Measurements from ENCODE around the gene SPIRE1. TPM values are rescaled to one million over a fixed set of nuclear protein-coding genes. Genes with fewer than 3 reads are reported as not detected.

SPIRE1 gene
- total RNA-seq, 4 donors from 2014 or later = 4.7 to 49.5 (median 7.1) TPM

DNA sequence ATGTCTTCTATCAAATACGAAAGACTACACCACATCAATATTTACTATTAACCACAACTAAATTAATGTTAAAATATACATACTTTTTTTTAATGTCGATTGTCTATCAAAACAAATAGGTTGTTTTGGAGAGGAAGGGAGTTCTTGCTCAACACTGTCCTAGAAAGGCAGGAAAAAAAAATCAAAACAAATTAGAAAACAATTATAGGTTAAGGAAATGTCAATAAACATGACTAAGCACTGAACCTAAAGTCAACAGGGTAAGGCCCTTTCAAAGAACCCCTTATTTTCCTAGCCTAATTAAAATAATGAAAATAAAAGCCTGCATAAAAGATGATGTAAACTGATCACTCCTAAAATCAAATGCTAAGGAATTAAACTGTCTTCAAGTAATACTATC is 41.8 kb upstream of the SPIRE1 start:
- Histone ChIP-seq H3K27ac (no peak overlapping the region), H3K27me3 (no peaks in the 10 kb centered on the region), H3K36me3 (peaks cover 0 to 23% (median 0%) of the 10 kb centered on the region in 3 donors), H3K9me3 (no peaks in the 10 kb centered on the region), H3K4me3 (no peak overlapping the region), H3K4me1 (peaks cover 0 to 29% (median 5%) of the 10 kb centered on the region in 4 donors)
- no peak for DNase-seq
- TF ChIP-seq POLR2A (IDR thresholded peaks at IDR 0.05) (no peak), CTCF (IDR thresholded peaks at IDR 0.05) (no peak)

GRCh38 chr18:12694032-12694431 is 36.1 kb upstream of the SPIRE1 start:
- no peaks in the 10 kb centered on the region for H3K4me1 ChIP-seq
- no peak overlapping the region for H3K4me3 ChIP-seq
- no peaks in the 10 kb centered on the region for H3K27me3 ChIP-seq
- peaks cover 0 to 16% (median 0%) of the 10 kb centered on the region in 3 donors for H3K36me3 ChIP-seq
- DNase-seq = no peak
- no peak overlapping the region for H3K27ac ChIP-seq
- TF ChIP-seq POLR2A (IDR thresholded peaks at IDR 0.05) (no peak), CTCF (IDR thresholded peaks at IDR 0.05) (no peak)
- no peaks in the 10 kb centered on the region for H3K9me3 ChIP-seq

- H3K27ac ChIP-seq = peak overlapping the region in 1 of 4 donors; percentile 48
Observed at GRCh38 chr18:12692206-12692605, 34.3 kb upstream of the SPIRE1 start.

GRCh38 chr18:12689256-12689850 is 31.4 kb upstream of the SPIRE1 start:
- peaks cover 0 to 15% (median 0%) of the 10 kb centered on the region in 3 donors for H3K36me3 ChIP-seq
- H3K4me3 ChIP-seq = no peak overlapping the region
- no peak overlapping the region for H3K27ac ChIP-seq
- no peak for DNase-seq
- H3K9me3 ChIP-seq = no peaks in the 10 kb centered on the region
- H3K4me1 ChIP-seq = no peaks in the 10 kb centered on the region
- no peak for TF ChIP-seq CTCF (IDR thresholded peaks at IDR 0.05)
- no peak for TF ChIP-seq POLR2A (IDR thresholded peaks at IDR 0.05)
- no peaks in the 10 kb centered on the region for H3K27me3 ChIP-seq

More at GRCh38 chr18:12692206-12692605, 34.3 kb upstream of the SPIRE1 start:
- TF ChIP-seq POLR2A (IDR thresholded peaks at IDR 0.05) = no peak
- TF ChIP-seq CTCF (IDR thresholded peaks at IDR 0.05) = no peak
- no peaks in the 10 kb centered on the region for H3K9me3 ChIP-seq
- H3K4me1 ChIP-seq = no peaks in the 10 kb centered on the region
- no peak overlapping the region for H3K4me3 ChIP-seq
- no peaks in the 10 kb centered on the region for H3K27me3 ChIP-seq
- H3K36me3 ChIP-seq = peaks cover 0 to 6% (median 0%) of the 10 kb centered on the region in 3 donors
- DNase-seq = no peak

- TF ChIP-seq POLR2A (IDR thresholded peaks at IDR 0.05) = no peak
- peak in 2 of 6 experiments; percentile 5 to 12 for TF ChIP-seq CTCF (IDR thresholded peaks at IDR 0.05)
Observed at GRCh38 chr18:12686100-12686499, 28.2 kb upstream of the SPIRE1 start.

More at GRCh38 chr18:12686100-12686499, 28.2 kb upstream of the SPIRE1 start:
- DNase-seq = no peak
- H3K9me3 ChIP-seq = no peaks in the 10 kb centered on the region
- H3K27ac ChIP-seq = no peak overlapping the region
- peaks cover 0 to 20% (median 0%) of the 10 kb centered on the region in 3 donors for H3K36me3 ChIP-seq
- no peaks in the 10 kb centered on the region for H3K27me3 ChIP-seq
- no peak overlapping the region for H3K4me3 ChIP-seq
- H3K4me1 ChIP-seq = no peaks in the 10 kb centered on the region

Data from Peyer's patch (tissue), 4 donors.